ENCODE results near the gene BLTP3A. TPM values are rescaled to one million over a fixed set of nuclear protein-coding genes. Genes with fewer than 3 reads are reported as not detected.
"Not testable (repeated sequence)": the region's sequence is repeated elsewhere in the genome, so short reads cannot be mapped to it uniquely, and the experiment has no call there.

Gene BLTP3A
- total and polyA plus RNA-seq, 3 donors from 2014 or later, result 34.6 to 44.1 (median 37.0) TPM

GRCh38 chr6:34817446-34817845, 25.6 kb downstream of the BLTP3A start:
- intact Hi-C loops (cut with DNase I; ENCODE audit: low total_unique reads), result no loop called here
- Histone ChIP-seq H3K4me3 (no peak overlapping the region), H3K36me3 (ENCODE audit: low read depth, missing control alignments) (no peaks in the 10 kb centered on the region), H3K27me3 (no peaks in the 10 kb centered on the region), H3K9me3 (no peaks in the 10 kb centered on the region), H3K4me1 (peaks cover 22% of the 10 kb centered on the region), H3K27ac (no peak overlapping the region)
- WGBS, 2 donors, result 91 to 95% methylated on average over 1 of the region's 1 CpG
- no peak for TF ChIP-seq CTCF (IDR thresholded peaks at IDR 0.05)
- TF ChIP-seq POLR2A (IDR thresholded peaks at IDR 0.05), result no peak
- DNase-seq, result no peak

- WGBS, 2 donors, result 69 to 70% methylated on average over 4 of the region's 4 CpGs
- H3K36me3 ChIP-seq (ENCODE audit: low read depth, missing control alignments); H3K9me3 ChIP-seq; DNase-seq; intact Hi-C loops (cut with DNase I; ENCODE audit: low total_unique reads); H3K4me3 ChIP-seq; H3K27ac ChIP-seq; H3K27me3 ChIP-seq: not testable (repeated sequence)
- peaks cover 15% of the 10 kb centered on the region for H3K4me1 ChIP-seq
These were observed 27.1 kb downstream of the BLTP3A start for GRCh38 chr6:34818872-34819570.

- no peaks in the 10 kb centered on the region for H3K27me3 ChIP-seq
- WGBS, 2 donors, result 56 to 72% methylated on average over 3 of the region's 3 CpGs
- intact Hi-C loops (cut with DNase I; ENCODE audit: low total_unique reads), result no loop called here
- DNase-seq, result no peak
- TF ChIP-seq POLR2A (IDR thresholded peaks at IDR 0.05) (no peak), CTCF (IDR thresholded peaks at IDR 0.05) (no peak)
- H3K27ac ChIP-seq, result no peak overlapping the region
- no peak overlapping the region for H3K4me3 ChIP-seq
- no peaks in the 10 kb centered on the region for H3K36me3 ChIP-seq (ENCODE audit: low read depth, missing control alignments)
- H3K4me1 ChIP-seq, result peaks cover 15% of the 10 kb centered on the region
- no peaks in the 10 kb centered on the region for H3K9me3 ChIP-seq
These were observed 27.9 kb downstream of the BLTP3A start for GRCh38 chr6:34819571-34820480.

GRCh38 chr6:34829137-34829536, 37.3 kb downstream of the BLTP3A start:
- DNase-seq, result no peak
- intact Hi-C loops (cut with DNase I; ENCODE audit: low total_unique reads), result no loop called here
- Histone ChIP-seq H3K4me3 (no peak overlapping the region), H3K27ac (no peak overlapping the region), H3K27me3 (no peaks in the 10 kb centered on the region), H3K36me3 (ENCODE audit: low read depth, missing control alignments) (no peaks in the 10 kb centered on the region), H3K4me1 (no peaks in the 10 kb centered on the region), H3K9me3 (no peaks in the 10 kb centered on the region)
- no peak for TF ChIP-seq POLR2A (IDR thresholded peaks at IDR 0.05)
- TF ChIP-seq CTCF (IDR thresholded peaks at IDR 0.05), result no peak
- WGBS, 2 donors, result 93 to 96% methylated on average over 2 of the region's 2 CpGs

- intact Hi-C loops (cut with DNase I; ENCODE audit: low total_unique reads), result no loop called here
- Histone ChIP-seq H3K36me3 (ENCODE audit: low read depth, missing control alignments) (no peaks in the 10 kb centered on the region), H3K9me3 (no peaks in the 10 kb centered on the region), H3K4me1 (no peaks in the 10 kb centered on the region), H3K27ac (no peak overlapping the region), H3K4me3 (no peak overlapping the region), H3K27me3 (no peaks in the 10 kb centered on the region)
- no peak for DNase-seq
- 97 to 100% methylated on average over 1 of the region's 1 CpG for WGBS, 2 donors
- TF ChIP-seq POLR2A (IDR thresholded peaks at IDR 0.05) (no peak), CTCF (IDR thresholded peaks at IDR 0.05) (no peak)
These were observed 41.1 kb downstream of the BLTP3A start for GRCh38 chr6:34832942-34833341.
